Activated B cell treated with CpG ODN at 0.5 μM for 24 hours (primary cell): ENCODE results near the gene IMMT. TPM values are rescaled to one million over a fixed set of nuclear protein-coding genes. Genes with fewer than 3 reads are reported as not detected.

ENCODE experiments used
- ATAC-seq: fragments of 200-7000 bp; cut with Tn5 transposase; one replicate; pipeline ENCODE4 v1.10.0; 2021; ENCODE audit warnings: low read depth, mild to moderate bottlenecking, moderate library complexity
- CTCF ChIA-PET: fragments of 350-600 bp; sonication (Branson Sonifier 250); formaldehyde crosslinking; loops from one replicate; lab custom pipeline; 2021; ENCODE audit warnings: antibody characterized with exemption; lab: Charles Lee
- POLR2A ChIA-PET: fragments of 350-600 bp; sonication (Branson Sonifier 250); formaldehyde crosslinking; loops from one replicate; lab custom pipeline; 2021; ENCODE audit warnings: antibody characterized with exemption; lab: Charles Lee
- DNase-seq: peaks from one replicate; pipeline ENCODE4 v3.0.0; 2022
- H3K27ac Mint-ChIP-seq: one replicate; pipeline ENCODE4 v1.8.0; 2020; ENCODE audit warnings: mixed read lengths
- H3K27me3 Mint-ChIP-seq: one replicate; pipeline ENCODE4 v1.8.0; 2021; ENCODE audit warnings: mixed read lengths
- H3K36me3 Mint-ChIP-seq: one replicate; pipeline ENCODE4 v1.8.0; 2021; ENCODE audit warnings: low read depth, mixed read lengths
- H3K4me1 Mint-ChIP-seq: one replicate; pipeline ENCODE4 v1.8.0; 2021; ENCODE audit warnings: mixed read lengths
- H3K4me3 Mint-ChIP-seq: one replicate; pipeline ENCODE4 v1.8.0; 2020; ENCODE audit warnings: mild to moderate bottlenecking, mixed read lengths
- H3K9me3 Mint-ChIP-seq: one replicate; pipeline ENCODE4 v1.8.0; 2020; ENCODE audit warnings: mixed read lengths
- CTCF ChIP-seq: fragments of 200-600 bp; IDR thresholded peaks from one replicate; pipeline ENCODE4 v1.8.0; 2022; ENCODE audit warnings: antibody characterized with exemption, mild to moderate bottlenecking
- intact Hi-C: fragments of 100-400 bp; cut with micrococcal nuclease; formaldehyde crosslinking; loops from one replicate; pipeline ENCODE4 v1.15.1; 2024
- total RNA-seq: library from RNA; stranded (reverse); gene quantifications from 2 replicates; pipeline ENCODE4 v1.2.3, GENCODE V29; 2022

Gene IMMT
- total RNA-seq, 1 donor from 2014 or later: 93.0 TPM

GRCh38 chr2:86185517-86186212 is 9.6 kb downstream of the IMMT start:
- intact Hi-C loops: loop anchor here (1.0 to 2.0 kb wide), 2 partner anchors 9 to 13 kb away; partner anchors contain the start of gene MRPL35
- Mint-ChIP-seq H3K36me3 (peaks cover 29% of the 10 kb centered on the region), H3K4me1 (peaks cover 61% of the 10 kb centered on the region), H3K27ac (peak overlapping the region; percentile 81), H3K9me3 (no peaks in the 10 kb centered on the region), H3K27me3 (no peaks in the 10 kb centered on the region), H3K4me3 (peak overlapping the region; percentile 32)
- no peak for TF ChIP-seq CTCF
- DNase-seq (no peak), ATAC-seq (peak; percentile 52)
- CTCF ChIA-PET: no interaction called here
- POLR2A ChIA-PET: interaction anchor here (0.5 to 3.5 kb wide), 4 partner anchors 9 to 256 kb away, joined by 3 to 22 read pairs (median 7); partner anchors contain the start of genes IMMT, KDM3A and MRPL35

- Mint-ChIP-seq H3K27me3 (no peaks in the 10 kb centered on the region), H3K4me1 (peaks cover 21% of the 10 kb centered on the region), H3K4me3 (no peak overlapping the region), H3K27ac (no peak overlapping the region), H3K9me3 (no peaks in the 10 kb centered on the region), H3K36me3 (peaks cover 70% of the 10 kb centered on the region)
- intact Hi-C loops: no loop called here
- TF ChIP-seq CTCF: no peak
- ChIA-PET CTCF (no interaction called here), POLR2A (no interaction called here)
- no peak for DNase-seq
- no peak for ATAC-seq
Observed at GRCh38 chr2:86176597-86176996, 18.7 kb downstream of the IMMT start.

GRCh38 chr2:86175828-86176227 is 19.4 kb downstream of the IMMT start:
- peaks cover 76% of the 10 kb centered on the region for H3K36me3 Mint-ChIP-seq
- no peak overlapping the region for H3K4me3 Mint-ChIP-seq
- H3K27me3 Mint-ChIP-seq: no peaks in the 10 kb centered on the region
- H3K9me3 Mint-ChIP-seq: no peaks in the 10 kb centered on the region
- no peak for TF ChIP-seq CTCF
- peaks cover 20% of the 10 kb centered on the region for H3K4me1 Mint-ChIP-seq
- CTCF ChIA-PET: no interaction called here
- DNase-seq (no peak), ATAC-seq (no peak)
- POLR2A ChIA-PET: no interaction called here
- intact Hi-C loops: no loop called here
- H3K27ac Mint-ChIP-seq: no peak overlapping the region

- DNase-seq (no peak), ATAC-seq (no peak)
- Mint-ChIP-seq H3K4me1 (peaks cover 20% of the 10 kb centered on the region), H3K4me3 (no peak overlapping the region), H3K27me3 (no peaks in the 10 kb centered on the region), H3K27ac (peak overlapping the region; percentile 60), H3K36me3 (peaks cover 77% of the 10 kb centered on the region), H3K9me3 (no peaks in the 10 kb centered on the region)
- intact Hi-C loops: no loop called here
- POLR2A ChIA-PET: no interaction called here
- CTCF ChIA-PET: no interaction called here
- no peak for TF ChIP-seq CTCF
Observed at GRCh38 chr2:86174445-86174844, 20.8 kb downstream of the IMMT start.

GRCh38 chr2:86172610-86173009 is 22.7 kb downstream of the IMMT start:
- no peak for TF ChIP-seq CTCF
- no peaks in the 10 kb centered on the region for H3K27me3 Mint-ChIP-seq
- ChIA-PET POLR2A (no interaction called here), CTCF (no interaction called here)
- peaks cover 78% of the 10 kb centered on the region for H3K36me3 Mint-ChIP-seq
- DNase-seq (no peak), ATAC-seq (no peak)
- H3K27ac Mint-ChIP-seq: no peak overlapping the region
- intact Hi-C loops: no loop called here
- H3K9me3 Mint-ChIP-seq: no peaks in the 10 kb centered on the region
- H3K4me1 Mint-ChIP-seq: peaks cover 20% of the 10 kb centered on the region
- no peak overlapping the region for H3K4me3 Mint-ChIP-seq
